ENCODE results near the gene F10. TPM values are rescaled to one million over a fixed set of nuclear protein-coding genes. Genes with fewer than 3 reads are reported as not detected.

Gene F10
- total RNA-seq, 1 experiment from 2014 or later: not detected

DNA sequence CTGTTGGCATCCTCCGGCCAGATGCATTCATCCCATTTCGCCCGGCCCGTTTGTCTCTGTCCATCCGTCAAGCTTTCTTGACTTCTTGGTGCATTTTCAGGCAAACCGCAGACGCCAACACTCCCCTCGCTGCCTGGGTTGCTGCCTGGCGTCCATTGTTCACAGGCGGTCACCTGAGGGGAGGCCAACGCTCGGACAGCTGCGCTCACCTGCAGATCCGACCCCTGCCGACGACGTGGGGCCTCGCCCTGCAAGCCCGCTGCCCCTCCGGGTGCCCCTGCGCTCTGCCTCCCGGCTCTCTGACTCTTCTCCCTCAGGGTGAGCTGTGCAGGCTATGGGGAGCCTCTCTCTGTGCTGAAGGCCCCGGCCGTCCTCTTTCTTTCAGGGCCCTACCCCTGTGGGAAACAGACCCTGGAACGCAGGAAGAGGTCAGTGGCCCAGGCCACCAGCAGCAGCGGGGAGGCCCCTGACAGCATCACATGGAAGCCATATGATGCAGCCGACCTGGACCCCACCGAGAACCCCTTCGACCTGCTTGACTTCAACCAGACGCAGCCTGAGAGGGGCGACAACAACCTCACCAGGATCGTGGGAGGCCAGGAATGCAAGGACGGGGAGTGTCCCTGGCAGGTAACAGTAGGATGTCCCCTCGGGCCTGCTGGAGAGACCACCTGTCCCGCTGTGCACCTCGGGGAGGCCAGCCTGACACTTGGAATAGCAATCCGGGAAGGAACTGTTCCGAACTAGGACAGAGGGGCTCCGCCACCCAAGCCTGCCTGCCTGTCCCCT lies 21.1 kb downstream of the F10 start:
- Histone ChIP-seq H3K79me2 (ENCODE audit: low read depth) (no peaks in the 10 kb centered on the region), H4K20me1 (ENCODE audit: insufficient read depth) (no peaks in the 10 kb centered on the region), H3K4me2 (no peak overlapping the region), H3K27ac (no peak overlapping the region), H2AFZ (no peak overlapping the region), H3K9me2 (ENCODE audit: insufficient read depth) (no peaks in the 10 kb centered on the region), H3K9me3 (ENCODE audit: insufficient read depth, low read depth) (no peaks in the 10 kb centered on the region), H3K4me3 (no peak overlapping the region), H3F3A (ENCODE audit: insufficient read depth, low read depth) (no peaks in the 10 kb centered on the region), H3K4me1 (replicated peaks; ENCODE audit: insufficient read depth) (no peaks in the 10 kb centered on the region), H3K36me3 (ENCODE audit: low read depth) (no peaks in the 10 kb centered on the region), H3K27me3 (ENCODE audit: insufficient read depth, low read depth) (peaks cover 76% of the 10 kb centered on the region)
- CTCF ChIA-PET: no interaction called here
- TF ChIP-seq EZH2 (IDR thresholded peaks at IDR 0.05; ENCODE audit: low read depth): no peak
- TF ChIP-seq CTCF (conservative IDR thresholded peaks at IDR 0.05): no peak
- no TSS peak for BruUV-seq (replicated peaks)
- intact Hi-C loops (cut with micrococcal nuclease; ENCODE audit: unreplicated experiment): no loop called here
- DNase-seq: no peak
- POLR2A ChIA-PET (ENCODE audit: unreplicated experiment): interaction anchor here (0.6 kb wide), 1 partner anchor 84 kb away, joined by 3 read pairs; no protein-coding TSS in a partner anchor

GRCh38 chr13:113144255-113144629 lies 21.6 kb downstream of the F10 start:
- Histone ChIP-seq H3K9me3 (ENCODE audit: insufficient read depth, low read depth) (no peaks in the 10 kb centered on the region), H3K36me3 (ENCODE audit: low read depth) (no peaks in the 10 kb centered on the region), H3K27ac (no peak overlapping the region), H3K4me1 (replicated peaks; ENCODE audit: insufficient read depth) (no peaks in the 10 kb centered on the region), H3K4me2 (no peak overlapping the region), H3K9me2 (ENCODE audit: insufficient read depth) (no peaks in the 10 kb centered on the region), H4K20me1 (ENCODE audit: insufficient read depth) (no peaks in the 10 kb centered on the region), H3K79me2 (ENCODE audit: low read depth) (no peaks in the 10 kb centered on the region), H3K4me3 (no peak overlapping the region), H3K27me3 (ENCODE audit: insufficient read depth, low read depth) (peaks cover 70% of the 10 kb centered on the region), H3F3A (ENCODE audit: insufficient read depth, low read depth) (no peaks in the 10 kb centered on the region), H2AFZ (no peak overlapping the region)
- TF ChIP-seq EZH2 (IDR thresholded peaks at IDR 0.05; ENCODE audit: low read depth): no peak
- no peak for TF ChIP-seq CTCF (conservative IDR thresholded peaks at IDR 0.05)
- DNase-seq: no peak
- BruUV-seq (replicated peaks): no TSS peak
- intact Hi-C loops (cut with micrococcal nuclease; ENCODE audit: unreplicated experiment): no loop called here
- POLR2A ChIA-PET (ENCODE audit: unreplicated experiment): no interaction called here
- CTCF ChIA-PET: no interaction called here

GRCh38 chr13:113145496-113145895 lies 22.9 kb downstream of the F10 start:
- H3K9me2 ChIP-seq (ENCODE audit: insufficient read depth): no peaks in the 10 kb centered on the region
- peaks cover 66% of the 10 kb centered on the region for H3K27me3 ChIP-seq (ENCODE audit: insufficient read depth, low read depth)
- H3K9me3 ChIP-seq (ENCODE audit: insufficient read depth, low read depth): no peaks in the 10 kb centered on the region
- H3K79me2 ChIP-seq (ENCODE audit: low read depth): no peaks in the 10 kb centered on the region
- H4K20me1 ChIP-seq (ENCODE audit: insufficient read depth): no peaks in the 10 kb centered on the region
- TF ChIP-seq CTCF (conservative IDR thresholded peaks at IDR 0.05) (no peak), EZH2 (IDR thresholded peaks at IDR 0.05; ENCODE audit: low read depth) (no peak)
- H2AFZ ChIP-seq: no peak overlapping the region
- ChIA-PET CTCF (no interaction called here), POLR2A (ENCODE audit: unreplicated experiment) (no interaction called here)
- H3K4me3 ChIP-seq: no peak overlapping the region
- H3F3A ChIP-seq (ENCODE audit: insufficient read depth, low read depth): no peaks in the 10 kb centered on the region
- H3K36me3 ChIP-seq (ENCODE audit: low read depth): no peaks in the 10 kb centered on the region
- no peaks in the 10 kb centered on the region for H3K4me1 ChIP-seq (replicated peaks; ENCODE audit: insufficient read depth)
- no peak overlapping the region for H3K4me2 ChIP-seq
- no peak for DNase-seq
- no TSS peak for BruUV-seq (replicated peaks)
- H3K27ac ChIP-seq: no peak overlapping the region
- intact Hi-C loops (cut with micrococcal nuclease; ENCODE audit: unreplicated experiment): no loop called here

Data from PC-9 (cell line).